ENCODE results near the gene CCDC170.

The CCDC170 gene

GRCh38 chr6:151620179-151620578 is 126.4 kb downstream of the CCDC170 start:
- no peak for DNase-seq

- no peak for DNase-seq
Measured at GRCh38 chr6:151624071-151624470, 130.3 kb downstream of the CCDC170 start.

GRCh38 chr6:151624481-151624880 is 130.7 kb downstream of the CCDC170 start:
- no peak for DNase-seq

- DNase-seq = no peak
Measured at GRCh38 chr6:151624900-151625536, 131.2 kb downstream of the CCDC170 start.

GRCh38 chr6:151627689-151628444 is 134.1 kb downstream of the CCDC170 start:
- no peak for DNase-seq

GRCh38 chr6:151629791-151630190 is 136.0 kb downstream of the CCDC170 start:
- no peak for DNase-seq

- no peak for DNase-seq
Measured at GRCh38 chr6:151630387-151630786, 136.6 kb downstream of the CCDC170 start.

GRCh38 chr6:151630991-151631655 is 137.3 kb downstream of the CCDC170 start:
- no peak for DNase-seq

- no peak for DNase-seq
Measured at GRCh38 chr6:151632415-151632987, 138.7 kb downstream of the CCDC170 start.

- no peak for DNase-seq
Measured at GRCh38 chr6:151633526-151634335, 139.9 kb downstream of the CCDC170 start.

- DNase-seq = no peak
Measured at GRCh38 chr6:151634336-151634720, 140.5 kb downstream of the CCDC170 start.

GRCh38 chr6:151635741-151636140 is 141.9 kb downstream of the CCDC170 start:
- DNase-seq = no peak

GRCh38 chr6:151637814-151638213 is 144.0 kb downstream of the CCDC170 start:
- DNase-seq = no peak

- no peak for DNase-seq
Measured at GRCh38 chr6:151639750-151640149, 145.9 kb downstream of the CCDC170 start.

- DNase-seq = no peak
Measured at GRCh38 chr6:151641028-151641427, 147.2 kb downstream of the CCDC170 start.

GRCh38 chr6:151647976-151648639 is 154.3 kb downstream of the CCDC170 start:
- DNase-seq = no peak

- DNase-seq = no peak
Measured at GRCh38 chr6:151649835-151650234, 156.0 kb downstream of the CCDC170 start.

- DNase-seq = no peak
Measured at GRCh38 chr6:151651639-151652038, 157.8 kb downstream of the CCDC170 start.

GRCh38 chr6:151652325-151652724 is 158.5 kb downstream of the CCDC170 start:
- DNase-seq = no peak

GRCh38 chr6:151655099-151655498 is 161.3 kb downstream of the CCDC170 start:
- no peak for DNase-seq

- no peak for DNase-seq
Measured at GRCh38 chr6:151656392-151656791, 162.6 kb downstream of the CCDC170 start.

GRCh38 chr6:151658091-151658490 is 164.3 kb downstream of the CCDC170 start:
- no peak for DNase-seq

Data from CD4-positive, alpha-beta T cell treated with Interleukin-15 for 1 hour (primary cell).